ENCODE measurements around the gene ERP29. TPM values are rescaled to one million over a fixed set of nuclear protein-coding genes. Genes with fewer than 3 reads are reported as not detected.

Gene ERP29
- total and polyA plus RNA-seq, 2 of the 13 experiments (the other 11 are each of a cell fraction or from before 2014, with no cell fraction given), result 111 to 147 TPM

DNA sequence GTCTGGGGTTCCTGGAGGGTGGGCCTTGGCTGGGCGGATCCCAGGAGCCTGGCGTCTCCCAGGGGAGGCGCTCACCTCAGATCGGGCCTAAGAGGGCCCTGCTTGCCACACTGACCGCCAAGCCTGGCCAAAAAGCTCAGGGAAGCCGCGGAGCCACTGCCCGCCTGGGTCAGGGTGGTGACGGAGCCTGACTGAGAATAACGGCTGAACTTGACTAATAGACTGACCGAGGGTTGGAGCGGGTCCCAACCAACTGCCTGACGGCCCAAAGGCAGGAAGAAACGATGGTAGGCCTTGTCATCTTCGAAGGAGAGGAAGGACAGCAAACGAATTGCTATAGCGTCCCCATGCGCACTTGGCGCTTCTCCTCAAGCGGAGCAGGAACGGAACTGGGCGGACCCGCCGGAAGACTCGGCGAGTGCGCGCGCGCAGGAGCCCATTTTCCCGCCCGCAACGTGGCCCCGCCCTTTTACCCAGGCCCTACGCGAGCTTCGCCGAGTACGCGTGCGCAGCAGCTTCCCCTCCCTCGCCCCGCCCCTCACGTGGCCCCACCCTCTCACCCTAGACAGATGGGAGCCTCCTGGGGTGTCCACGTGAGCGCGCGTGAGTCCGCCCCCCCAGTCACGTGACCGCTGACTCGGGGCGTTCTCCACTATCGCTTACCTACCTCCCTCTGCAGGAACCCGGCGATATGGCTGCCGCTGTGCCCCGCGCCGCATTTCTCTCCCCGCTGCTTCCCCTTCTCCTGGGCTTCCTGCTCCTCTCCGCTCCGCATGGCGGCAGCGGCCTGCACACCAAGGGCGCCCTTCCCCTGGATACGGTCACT lies at the start of gene ERP29, which contains the start of gene TMEM116 (continued):
- TF ChIP-seq, protein P1, sequence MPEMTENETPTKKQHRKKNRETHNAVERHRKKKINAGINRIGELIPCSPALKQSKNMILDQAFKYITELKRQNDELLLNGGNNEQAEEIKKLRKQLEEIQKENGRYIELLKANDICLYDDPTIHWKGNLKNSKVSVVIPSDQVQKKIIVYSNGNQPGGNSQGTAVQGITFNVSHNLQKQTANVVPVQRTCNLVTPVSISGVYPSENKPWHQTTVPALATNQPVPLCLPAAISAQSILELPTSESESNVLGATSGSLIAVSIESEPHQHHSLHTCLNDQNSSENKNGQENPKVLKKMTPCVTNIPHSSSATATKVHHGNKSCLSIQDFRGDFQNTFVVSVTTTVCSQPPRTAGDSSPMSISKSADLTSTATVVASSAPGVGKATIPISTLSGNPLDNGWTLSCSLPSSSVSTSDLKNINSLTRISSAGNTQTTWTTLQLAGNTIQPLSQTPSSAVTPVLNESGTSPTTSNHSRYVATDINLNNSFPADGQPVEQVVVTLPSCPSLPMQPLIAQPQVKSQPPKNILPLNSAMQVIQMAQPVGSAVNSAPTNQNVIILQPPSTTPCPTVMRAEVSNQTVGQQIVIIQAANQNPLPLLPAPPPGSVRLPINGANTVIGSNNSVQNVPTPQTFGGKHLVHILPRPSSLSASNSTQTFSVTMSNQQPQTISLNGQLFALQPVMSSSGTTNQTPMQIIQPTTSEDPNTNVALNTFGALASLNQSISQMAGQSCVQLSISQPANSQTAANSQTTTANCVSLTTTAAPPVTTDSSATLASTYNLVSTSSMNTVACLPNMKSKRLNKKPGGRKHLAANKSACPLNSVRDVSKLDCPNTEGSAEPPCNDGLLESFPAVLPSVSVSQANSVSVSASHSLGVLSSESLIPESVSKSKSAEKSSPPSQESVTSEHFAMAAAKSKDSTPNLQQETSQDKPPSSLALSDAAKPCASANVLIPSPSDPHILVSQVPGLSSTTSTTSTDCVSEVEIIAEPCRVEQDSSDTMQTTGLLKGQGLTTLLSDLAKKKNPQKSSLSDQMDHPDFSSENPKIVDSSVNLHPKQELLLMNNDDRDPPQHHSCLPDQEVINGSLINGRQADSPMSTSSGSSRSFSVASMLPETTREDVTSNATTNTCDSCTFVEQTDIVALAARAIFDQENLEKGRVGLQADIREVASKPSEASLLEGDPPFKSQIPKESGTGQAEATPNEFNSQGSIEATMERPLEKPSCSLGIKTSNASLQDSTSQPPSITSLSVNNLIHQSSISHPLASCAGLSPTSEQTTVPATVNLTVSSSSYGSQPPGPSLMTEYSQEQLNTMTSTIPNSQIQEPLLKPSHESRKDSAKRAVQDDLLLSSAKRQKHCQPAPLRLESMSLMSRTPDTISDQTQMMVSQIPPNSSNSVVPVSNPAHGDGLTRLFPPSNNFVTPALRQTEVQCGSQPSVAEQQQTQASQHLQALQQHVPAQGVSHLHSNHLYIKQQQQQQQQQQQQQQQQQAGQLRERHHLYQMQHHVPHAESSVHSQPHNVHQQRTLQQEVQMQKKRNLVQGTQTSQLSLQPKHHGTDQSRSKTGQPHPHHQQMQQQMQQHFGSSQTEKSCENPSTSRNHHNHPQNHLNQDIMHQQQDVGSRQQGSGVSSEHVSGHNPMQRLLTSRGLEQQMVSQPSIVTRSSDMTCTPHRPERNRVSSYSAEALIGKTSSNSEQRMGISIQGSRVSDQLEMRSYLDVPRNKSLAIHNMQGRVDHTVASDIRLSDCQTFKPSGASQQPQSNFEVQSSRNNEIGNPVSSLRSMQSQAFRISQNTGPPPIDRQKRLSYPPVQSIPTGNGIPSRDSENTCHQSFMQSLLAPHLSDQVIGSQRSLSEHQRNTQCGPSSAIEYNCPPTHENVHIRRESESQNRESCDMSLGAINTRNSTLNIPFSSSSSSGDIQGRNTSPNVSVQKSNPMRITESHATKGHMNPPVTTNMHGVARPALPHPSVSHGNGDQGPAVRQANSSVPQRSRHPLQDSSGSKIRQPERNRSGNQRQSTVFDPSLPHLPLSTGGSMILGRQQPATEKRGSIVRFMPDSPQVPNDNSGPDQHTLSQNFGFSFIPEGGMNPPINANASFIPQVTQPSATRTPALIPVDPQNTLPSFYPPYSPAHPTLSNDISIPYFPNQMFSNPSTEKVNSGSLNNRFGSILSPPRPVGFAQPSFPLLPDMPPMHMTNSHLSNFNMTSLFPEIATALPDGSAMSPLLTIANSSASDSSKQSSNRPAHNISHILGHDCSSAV (CRISPR knock-in tag; IDR thresholded peaks at IDR 0.05; ENCODE audit: borderline replicate concordance), result no peak
- TF ChIP-seq, protein P2, sequence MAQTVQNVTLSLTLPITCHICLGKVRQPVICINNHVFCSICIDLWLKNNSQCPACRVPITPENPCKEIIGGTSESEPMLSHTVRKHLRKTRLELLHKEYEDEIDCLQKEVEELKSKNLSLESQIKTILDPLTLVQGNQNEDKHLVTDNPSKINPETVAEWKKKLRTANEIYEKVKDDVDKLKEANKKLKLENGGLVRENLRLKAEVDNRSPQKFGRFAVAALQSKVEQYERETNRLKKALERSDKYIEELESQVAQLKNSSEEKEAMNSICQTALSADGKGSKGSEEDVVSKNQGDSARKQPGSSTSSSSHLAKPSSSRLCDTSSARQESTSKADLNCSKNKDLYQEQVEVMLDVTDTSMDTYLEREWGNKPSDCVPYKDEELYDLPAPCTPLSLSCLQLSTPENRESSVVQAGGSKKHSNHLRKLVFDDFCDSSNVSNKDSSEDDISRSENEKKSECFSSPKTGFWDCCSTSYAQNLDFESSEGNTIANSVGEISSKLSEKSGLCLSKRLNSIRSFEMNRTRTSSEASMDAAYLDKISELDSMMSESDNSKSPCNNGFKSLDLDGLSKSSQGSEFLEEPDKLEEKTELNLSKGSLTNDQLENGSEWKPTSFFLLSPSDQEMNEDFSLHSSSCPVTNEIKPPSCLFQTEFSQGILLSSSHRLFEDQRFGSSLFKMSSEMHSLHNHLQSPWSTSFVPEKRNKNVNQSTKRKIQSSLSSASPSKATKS (CRISPR knock-in tag; IDR thresholded peaks at IDR 0.05), result no peak
- TF ChIP-seq ZNF264 (CRISPR knock-in tag; IDR thresholded peaks at IDR 0.05), result peak; percentile 40; the same call in 1 of the 2 replicates
- TF ChIP-seq TAF1 (CRISPR knock-in tag; IDR thresholded peaks at IDR 0.05), result peak; percentile 69
- TF ChIP-seq, protein P3, sequence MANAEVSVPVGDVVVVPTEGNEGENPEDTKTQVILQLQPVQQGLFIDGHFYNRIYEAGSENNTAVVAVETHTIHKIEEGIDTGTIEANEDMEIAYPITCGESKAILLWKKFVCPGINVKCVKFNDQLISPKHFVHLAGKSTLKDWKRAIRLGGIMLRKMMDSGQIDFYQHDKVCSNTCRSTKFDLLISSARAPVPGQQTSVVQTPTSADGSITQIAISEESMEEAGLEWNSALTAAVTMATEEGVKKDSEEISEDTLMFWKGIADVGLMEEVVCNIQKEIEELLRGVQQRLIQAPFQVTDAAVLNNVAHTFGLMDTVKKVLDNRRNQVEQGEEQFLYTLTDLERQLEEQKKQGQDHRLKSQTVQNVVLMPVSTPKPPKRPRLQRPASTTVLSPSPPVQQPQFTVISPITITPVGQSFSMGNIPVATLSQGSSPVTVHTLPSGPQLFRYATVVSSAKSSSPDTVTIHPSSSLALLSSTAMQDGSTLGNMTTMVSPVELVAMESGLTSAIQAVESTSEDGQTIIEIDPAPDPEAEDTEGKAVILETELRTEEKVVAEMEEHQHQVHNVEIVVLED (CRISPR knock-in tag; IDR thresholded peaks at IDR 0.05; ENCODE audit: borderline replicate concordance), result peak; percentile 80
- peak; percentile 99 for TF ChIP-seq HNRNPLL (IDR thresholded peaks at IDR 0.05; ENCODE audit: low read depth, low read length, poor library complexity, severe bottlenecking)
- peak; percentile 99 for TF ChIP-seq ARNTL (CRISPR knock-in tag; IDR thresholded peaks at IDR 0.05)
- no peak for TF ChIP-seq NR2F6 (IDR thresholded peaks at IDR 0.05)
- peak; percentile 4; the same call in 1 of the 2 replicates for TF ChIP-seq NR2F6 (CRISPR knock-in tag; IDR thresholded peaks at IDR 0.05)
- TF ChIP-seq ZNF260 (CRISPR knock-in tag; IDR thresholded peaks at IDR 0.05; ENCODE audit: borderline replicate concordance, low read depth), result no peak
- TF ChIP-seq RNF2 (conservative IDR thresholded peaks at IDR 0.05; ENCODE audit: low read depth), result peak; percentile 93
- no peak for TF ChIP-seq ZNF382 (CRISPR knock-in tag; IDR thresholded peaks at IDR 0.05; ENCODE audit: borderline replicate concordance)
- no peak for TF ChIP-seq FOXO1 (CRISPR knock-in tag; IDR thresholded peaks at IDR 0.05)
- TF ChIP-seq, protein P4, sequence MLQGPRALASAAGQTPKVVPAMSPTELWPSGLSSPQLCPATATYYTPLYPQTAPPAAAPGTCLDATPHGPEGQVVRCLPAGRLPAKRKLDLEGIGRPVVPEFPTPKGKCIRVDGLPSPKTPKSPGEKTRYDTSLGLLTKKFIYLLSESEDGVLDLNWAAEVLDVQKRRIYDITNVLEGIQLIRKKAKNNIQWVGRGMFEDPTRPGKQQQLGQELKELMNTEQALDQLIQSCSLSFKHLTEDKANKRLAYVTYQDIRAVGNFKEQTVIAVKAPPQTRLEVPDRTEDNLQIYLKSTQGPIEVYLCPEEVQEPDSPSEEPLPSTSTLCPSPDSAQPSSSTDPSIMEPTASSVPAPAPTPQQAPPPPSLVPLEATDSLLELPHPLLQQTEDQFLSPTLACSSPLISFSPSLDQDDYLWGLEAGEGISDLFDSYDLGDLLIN (CRISPR knock-in tag; IDR thresholded peaks at IDR 0.05; ENCODE audit: borderline replicate concordance), result peak; percentile 94; the same call in 1 of the 2 replicates
- TF ChIP-seq ZNF644 (CRISPR knock-in tag; IDR thresholded peaks at IDR 0.05; ENCODE audit: low read depth), result no peak
- TF ChIP-seq ZFP62 (CRISPR knock-in tag; IDR thresholded peaks at IDR 0.05), result no peak
